IPS-18a (cell line): ENCODE results near the gene TMEM217.
"Not testable (repeated sequence)": the region's sequence is repeated elsewhere in the genome, so short reads cannot be mapped to it uniquely, and the experiment has no call there.

Experiments used
- H3K27ac ChIP-seq: one replicate; pipeline ENCODE4 v1.5.1; 2013; ENCODE audit warnings: low read length
- H3K27me3 ChIP-seq: one replicate; pipeline ENCODE4 v1.6.1; 2013; ENCODE audit warnings: mild to moderate bottlenecking, low read length; ENCODE audit not compliant: control insufficient read depth, insufficient read depth
- H3K36me3 ChIP-seq: one replicate; pipeline ENCODE4 v1.6.1; 2013; ENCODE audit warnings: low read depth, low read length; ENCODE audit not compliant: control insufficient read depth
- H3K4me1 ChIP-seq: one replicate; pipeline ENCODE4 v1.6.1; 2013; ENCODE audit warnings: low read depth, low read length; ENCODE audit not compliant: control insufficient read depth
- H3K4me3 ChIP-seq: one replicate; pipeline ENCODE4 v1.5.1; 2013; ENCODE audit warnings: low read length
- H3K9ac ChIP-seq: one replicate; pipeline ENCODE4 v1.6.1; 2013; ENCODE audit warnings: mild to moderate bottlenecking, low read length, moderate library complexity
- H3K9me3 ChIP-seq: one replicate; pipeline ENCODE4 v1.6.1; 2013; ENCODE audit warnings: low read depth, low read length; ENCODE audit not compliant: control insufficient read depth

The TMEM217 gene

DNA sequence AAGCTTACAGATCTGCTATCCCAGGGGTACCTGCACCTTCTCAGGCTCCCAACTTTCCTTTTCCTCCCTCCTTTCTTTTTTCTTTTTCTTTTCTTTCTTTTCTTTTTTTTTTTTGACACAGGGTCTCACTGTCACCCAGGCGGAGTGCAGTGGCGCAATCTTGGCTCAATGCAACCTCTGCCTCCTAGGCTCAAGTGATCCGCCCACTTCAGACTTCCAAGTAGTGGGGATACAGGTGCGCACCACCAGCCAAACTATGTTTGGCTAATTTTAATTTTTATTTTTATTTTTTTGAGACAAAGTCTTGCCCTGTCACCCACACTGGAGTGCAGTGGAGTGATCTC, 52.0 kb downstream of the TMEM217 start:
- Histone ChIP-seq H3K27ac (no peak overlapping the region), H3K36me3 (no peaks in the 10 kb centered on the region), H3K9me3 (no peaks in the 10 kb centered on the region), H3K4me1 (no peaks in the 10 kb centered on the region), H3K27me3 (no peaks in the 10 kb centered on the region), H3K4me3 (no peak overlapping the region), H3K9ac (no peak overlapping the region)

DNA sequence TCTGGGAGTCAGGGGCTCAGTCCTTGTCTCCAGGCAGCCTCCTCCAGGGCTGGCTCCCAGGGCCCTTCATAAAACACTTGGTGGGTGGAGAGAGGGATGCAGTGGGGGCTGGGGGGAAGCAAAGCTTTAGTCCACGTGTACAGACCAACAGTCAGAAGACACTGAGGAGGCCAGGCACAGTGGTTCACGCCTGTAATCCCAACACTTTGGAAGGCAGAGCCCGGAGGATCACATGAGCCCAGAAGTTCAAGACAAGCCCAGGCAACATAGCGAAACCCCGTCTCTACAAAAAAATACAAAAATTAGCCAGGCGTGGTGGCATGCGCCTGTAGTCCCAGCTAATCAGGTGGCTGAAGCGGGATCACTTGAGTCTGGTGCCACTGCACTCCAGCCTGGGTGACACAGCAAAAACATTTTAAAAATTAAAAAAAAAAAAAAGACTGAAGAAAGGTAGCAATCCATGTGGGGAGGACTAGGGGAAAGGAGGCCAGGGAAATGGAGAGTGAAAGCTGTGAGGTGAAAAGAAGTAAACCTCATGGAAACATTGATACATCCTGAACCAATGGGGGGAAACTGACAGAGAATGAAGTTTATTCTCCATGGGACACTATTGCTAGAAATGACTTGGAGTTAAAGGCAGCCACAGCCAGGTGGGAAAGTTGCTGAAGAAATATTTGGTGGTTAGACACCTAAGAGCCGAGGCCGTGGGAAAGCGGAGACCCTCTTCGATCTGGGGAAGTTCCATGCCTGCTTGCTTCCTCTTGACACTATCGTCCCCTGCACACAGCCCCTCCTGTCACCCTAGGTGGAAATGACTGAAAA, 52.6 kb downstream of the TMEM217 start:
- Histone ChIP-seq H3K36me3 (no peaks in the 10 kb centered on the region), H3K27ac (no peak overlapping the region), H3K4me1 (no peaks in the 10 kb centered on the region), H3K9ac (no peak overlapping the region), H3K9me3 (no peaks in the 10 kb centered on the region), H3K27me3 (no peaks in the 10 kb centered on the region), H3K4me3 (no peak overlapping the region)

DNA sequence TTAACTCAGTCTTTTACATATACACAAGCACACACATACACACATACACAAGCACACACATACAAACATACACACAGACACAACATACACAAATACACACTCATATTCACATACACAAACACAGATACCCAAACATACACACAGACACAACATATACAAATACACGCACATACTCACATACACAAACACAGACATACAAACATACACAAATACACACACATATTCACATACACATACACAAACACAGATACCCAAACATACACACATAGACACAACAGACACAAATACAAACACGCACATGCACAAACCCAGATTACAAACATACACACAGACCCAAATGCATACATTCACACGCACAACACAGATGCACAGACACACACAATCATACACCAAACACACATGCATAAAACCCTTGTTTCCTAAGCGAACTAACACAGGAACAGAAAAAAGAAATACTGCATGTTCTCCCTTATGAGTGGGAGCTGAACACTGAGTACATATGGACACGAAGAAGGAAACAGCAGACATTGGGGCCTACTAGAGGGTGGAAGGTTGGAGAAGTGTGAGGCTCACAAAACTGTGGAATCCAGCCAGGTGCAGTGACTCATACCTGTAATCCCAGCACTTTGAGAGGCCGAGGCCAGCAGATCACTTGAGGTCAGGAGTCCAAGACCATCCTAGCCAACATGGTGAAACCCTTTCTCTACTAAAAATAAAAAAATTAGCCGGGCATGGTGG, 53.8 kb downstream of the TMEM217 start:
- H3K27ac ChIP-seq: no peak overlapping the region
- H3K9ac ChIP-seq: no peak overlapping the region
- H3K9me3 ChIP-seq: no peaks in the 10 kb centered on the region
- no peaks in the 10 kb centered on the region for H3K4me1 ChIP-seq
- no peaks in the 10 kb centered on the region for H3K36me3 ChIP-seq
- no peaks in the 10 kb centered on the region for H3K27me3 ChIP-seq
- no peak overlapping the region for H3K4me3 ChIP-seq

DNA sequence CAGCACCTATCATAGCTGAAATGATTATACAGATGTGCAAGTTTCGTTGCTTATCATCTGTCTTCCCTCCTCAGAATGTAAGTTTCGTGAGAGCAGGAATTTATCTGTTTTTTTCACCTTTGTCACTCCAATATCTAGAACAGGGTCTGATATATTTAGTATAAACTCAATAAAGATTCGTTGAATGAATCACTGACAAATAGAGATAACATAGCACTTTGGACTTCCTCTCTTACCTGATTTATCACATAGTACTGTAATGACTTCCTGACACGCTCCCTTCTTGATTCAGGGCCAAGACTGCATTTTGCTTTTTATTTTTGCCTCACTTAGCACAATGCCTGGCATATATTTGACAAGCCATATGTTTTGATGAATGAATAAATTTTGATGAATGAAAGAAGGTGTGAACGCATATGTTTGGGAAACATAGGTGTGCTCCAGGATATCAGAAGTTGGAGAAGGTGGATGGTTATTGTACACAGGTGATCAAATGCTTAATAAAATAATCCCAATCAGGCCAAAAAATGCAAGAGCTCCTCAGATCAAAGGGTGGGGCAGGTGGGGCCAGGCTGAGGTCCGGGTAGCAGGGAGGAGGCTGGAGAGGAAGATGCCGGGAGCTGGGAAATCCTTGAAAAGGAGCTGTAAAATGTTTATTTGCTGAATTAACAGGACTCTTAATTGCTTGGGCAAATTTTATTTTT, 55.0 kb downstream of the TMEM217 start:
- Histone ChIP-seq H3K36me3 (no peaks in the 10 kb centered on the region), H3K9me3 (no peaks in the 10 kb centered on the region), H3K4me1 (no peaks in the 10 kb centered on the region)

DNA sequence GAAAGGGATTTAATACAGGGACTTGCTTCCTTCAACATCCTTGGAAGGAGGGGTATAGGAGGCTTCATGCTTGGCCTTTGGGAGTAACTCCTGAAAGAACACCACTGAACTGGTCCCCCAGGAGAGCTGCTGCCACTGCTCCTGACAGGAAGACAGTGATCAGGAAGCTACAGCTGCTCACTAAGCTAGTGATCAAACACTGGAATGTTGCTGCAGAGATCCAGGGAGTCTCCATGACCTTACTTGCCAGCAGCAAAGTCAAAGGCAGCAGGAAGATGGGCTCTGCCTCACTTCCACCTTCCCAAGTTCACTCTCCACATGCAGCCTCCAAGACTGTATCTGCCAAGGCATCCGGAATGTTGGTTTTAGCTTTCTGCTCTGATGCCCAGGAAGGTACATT, 56.2 kb downstream of the TMEM217 start:
- no peak overlapping the region for H3K9ac ChIP-seq
- H3K9me3 ChIP-seq: no peaks in the 10 kb centered on the region
- no peak overlapping the region for H3K4me3 ChIP-seq
- no peaks in the 10 kb centered on the region for H3K4me1 ChIP-seq
- no peak overlapping the region for H3K27ac ChIP-seq
- no peaks in the 10 kb centered on the region for H3K36me3 ChIP-seq
- H3K27me3 ChIP-seq: no peaks in the 10 kb centered on the region

More for the DNA sequence above, 55.0 kb downstream of the TMEM217 start:
- no peak overlapping the region for H3K4me3 ChIP-seq
- H3K27me3 ChIP-seq: no peaks in the 10 kb centered on the region
- no peak overlapping the region for H3K9ac ChIP-seq
- H3K27ac ChIP-seq: no peak overlapping the region

DNA sequence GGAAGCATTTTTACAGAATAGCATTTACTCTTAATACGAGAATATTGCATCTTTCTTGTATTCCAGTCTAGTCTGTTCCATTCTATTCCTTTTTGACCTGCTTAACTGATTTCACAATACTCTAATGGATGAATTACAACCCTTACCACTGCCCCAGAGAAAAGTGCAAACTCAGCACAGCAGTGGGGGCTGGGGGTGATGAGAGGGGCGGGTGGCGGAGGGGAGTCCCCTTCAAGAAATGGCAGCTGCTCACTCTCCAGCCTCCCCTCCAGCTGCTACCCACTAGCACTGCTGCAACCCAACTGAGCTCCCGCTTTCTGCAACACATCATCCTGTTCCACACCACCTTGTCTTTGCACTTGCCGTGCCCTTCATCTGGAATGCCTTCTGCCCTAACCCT, 57.9 kb downstream of the TMEM217 start:
- Histone ChIP-seq H3K27ac (no peak overlapping the region), H3K36me3 (no peaks in the 10 kb centered on the region), H3K9me3 (no peaks in the 10 kb centered on the region), H3K9ac (no peak overlapping the region), H3K27me3 (no peaks in the 10 kb centered on the region), H3K4me3 (no peak overlapping the region), H3K4me1 (no peaks in the 10 kb centered on the region)

DNA sequence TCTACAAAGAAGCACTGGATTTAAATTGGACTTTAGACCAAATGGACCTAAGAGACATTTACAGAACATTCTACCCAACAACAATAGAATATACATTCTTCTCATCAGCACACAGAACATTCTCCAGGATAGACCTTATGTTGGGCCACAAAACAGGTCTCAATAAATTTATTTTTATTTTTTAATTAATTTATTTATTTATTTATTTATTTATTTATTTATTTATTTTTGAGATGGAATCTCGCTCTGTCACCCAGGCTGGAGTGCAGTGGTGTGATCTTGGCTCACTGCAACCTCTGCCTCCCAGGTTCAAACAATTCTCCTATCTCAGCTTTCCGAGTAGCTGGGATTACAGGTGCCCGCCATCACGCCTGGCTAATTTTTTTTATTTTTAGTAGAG, 61.5 kb downstream of the TMEM217 start:
- not testable (repeated sequence) for H3K4me3 ChIP-seq, H3K9ac ChIP-seq, H3K9me3 ChIP-seq, H3K36me3 ChIP-seq, H3K4me1 ChIP-seq, H3K27ac ChIP-seq, H3K27me3 ChIP-seq

DNA sequence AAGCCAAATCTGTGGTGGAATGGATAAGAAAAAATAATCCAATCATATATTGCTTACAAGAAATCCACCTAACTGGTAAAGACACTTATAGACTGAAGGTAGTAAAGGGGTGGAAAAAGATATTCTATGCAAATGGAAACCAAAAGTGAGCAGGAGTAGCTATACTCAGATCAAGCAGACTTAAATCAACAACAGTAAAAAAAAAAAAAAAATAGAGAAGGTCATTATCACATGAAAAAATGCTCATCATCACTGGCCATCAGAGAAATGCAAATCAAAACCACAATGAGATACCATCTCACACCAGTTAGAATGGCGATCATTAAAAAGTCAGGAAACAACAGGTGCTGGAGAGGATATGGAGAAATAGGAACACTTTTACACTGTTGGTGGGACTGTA, 63.1 kb downstream of the TMEM217 start:
- not testable (repeated sequence) for H3K27me3 ChIP-seq, H3K27ac ChIP-seq, H3K36me3 ChIP-seq, H3K9me3 ChIP-seq, H3K4me3 ChIP-seq, H3K9ac ChIP-seq, H3K4me1 ChIP-seq

DNA sequence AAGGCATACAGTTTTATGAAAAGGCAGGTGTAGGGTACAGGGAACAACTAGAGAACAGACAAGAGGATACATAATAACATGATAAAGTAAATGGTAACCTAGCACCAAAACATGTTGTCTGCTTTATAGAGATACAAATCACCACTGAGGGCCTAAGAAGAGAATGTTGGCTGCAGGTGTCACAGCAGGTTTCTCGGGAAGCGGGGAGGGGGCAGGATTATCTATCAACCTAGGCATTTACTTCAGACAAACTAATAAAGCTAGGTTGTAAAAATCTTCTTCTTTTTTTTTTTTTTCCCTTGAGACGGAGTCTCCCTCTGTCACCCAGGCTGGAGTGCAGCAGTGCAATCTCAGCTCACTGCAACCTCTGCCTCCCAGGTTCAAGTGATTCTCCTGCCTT, 65.3 kb downstream of the TMEM217 start:
- H3K27me3 ChIP-seq: no peaks in the 10 kb centered on the region
- no peaks in the 10 kb centered on the region for H3K36me3 ChIP-seq
- H3K27ac ChIP-seq: no peak overlapping the region
- no peak overlapping the region for H3K4me3 ChIP-seq
- no peaks in the 10 kb centered on the region for H3K4me1 ChIP-seq
- H3K9ac ChIP-seq: no peak overlapping the region
- no peaks in the 10 kb centered on the region for H3K9me3 ChIP-seq

DNA sequence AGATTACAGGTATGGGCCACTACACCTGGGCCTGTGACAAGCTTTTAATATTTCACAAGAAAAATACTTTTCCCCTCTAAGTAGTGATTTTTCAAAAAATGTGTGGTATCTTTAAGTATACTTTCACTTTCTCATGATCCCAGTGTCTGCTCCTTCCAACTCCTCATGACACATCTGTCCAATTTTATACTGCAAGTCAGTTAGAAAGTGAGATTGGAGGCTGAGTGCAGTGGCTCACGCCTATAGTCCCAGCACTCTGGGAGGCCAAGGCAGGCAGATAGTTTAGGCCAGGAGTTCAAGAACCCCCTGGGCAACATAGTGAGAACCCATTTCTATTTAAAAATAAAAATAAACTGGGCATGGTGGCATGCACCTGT, 67.8 kb downstream of the TMEM217 start:
- Histone ChIP-seq H3K4me1 (no peaks in the 10 kb centered on the region), H3K36me3 (no peaks in the 10 kb centered on the region), H3K27ac (no peak overlapping the region), H3K4me3 (no peak overlapping the region), H3K9ac (no peak overlapping the region), H3K9me3 (no peaks in the 10 kb centered on the region), H3K27me3 (no peaks in the 10 kb centered on the region)

DNA sequence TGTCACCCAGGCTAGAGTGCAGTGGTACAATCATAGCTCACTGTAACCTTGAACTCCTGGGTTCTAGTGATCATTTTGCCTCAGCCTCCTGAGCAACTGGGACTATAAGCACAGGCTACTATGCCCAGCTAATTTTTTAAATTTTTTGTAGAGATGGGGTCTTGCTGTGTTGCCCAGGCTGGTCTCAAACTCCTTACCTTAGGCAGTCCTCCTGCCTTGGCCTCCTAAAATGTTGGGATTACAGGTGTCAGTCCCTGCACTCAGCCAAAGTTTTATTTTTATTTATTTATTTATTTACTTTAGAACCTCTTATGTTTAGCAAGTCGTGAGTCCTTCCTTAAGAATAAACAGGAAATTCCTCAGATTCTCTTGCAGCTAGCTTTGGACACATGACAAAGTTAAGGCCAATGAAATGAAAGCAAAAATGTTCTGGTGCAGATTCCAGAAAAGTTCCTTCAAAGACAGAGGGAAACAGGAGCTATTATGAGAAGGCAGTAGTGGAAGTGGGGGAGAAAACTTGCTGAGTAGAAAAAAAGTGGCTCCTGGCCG, 68.9 kb downstream of the TMEM217 start:
- no peak overlapping the region for H3K9ac ChIP-seq
- no peaks in the 10 kb centered on the region for H3K36me3 ChIP-seq
- H3K9me3 ChIP-seq: no peaks in the 10 kb centered on the region
- H3K27ac ChIP-seq: no peak overlapping the region
- no peak overlapping the region for H3K4me3 ChIP-seq
- H3K4me1 ChIP-seq: no peaks in the 10 kb centered on the region
- no peaks in the 10 kb centered on the region for H3K27me3 ChIP-seq
